ENCODE results near the gene GRXCR2. TPM values are rescaled to one million over a fixed set of nuclear protein-coding genes. Genes with fewer than 3 reads are reported as not detected.

Gene GRXCR2
- total and polyA plus RNA-seq, 2 of the 13 experiments (the other 11 are each of a cell fraction or from before 2014, with no cell fraction given): not detected

DNA sequence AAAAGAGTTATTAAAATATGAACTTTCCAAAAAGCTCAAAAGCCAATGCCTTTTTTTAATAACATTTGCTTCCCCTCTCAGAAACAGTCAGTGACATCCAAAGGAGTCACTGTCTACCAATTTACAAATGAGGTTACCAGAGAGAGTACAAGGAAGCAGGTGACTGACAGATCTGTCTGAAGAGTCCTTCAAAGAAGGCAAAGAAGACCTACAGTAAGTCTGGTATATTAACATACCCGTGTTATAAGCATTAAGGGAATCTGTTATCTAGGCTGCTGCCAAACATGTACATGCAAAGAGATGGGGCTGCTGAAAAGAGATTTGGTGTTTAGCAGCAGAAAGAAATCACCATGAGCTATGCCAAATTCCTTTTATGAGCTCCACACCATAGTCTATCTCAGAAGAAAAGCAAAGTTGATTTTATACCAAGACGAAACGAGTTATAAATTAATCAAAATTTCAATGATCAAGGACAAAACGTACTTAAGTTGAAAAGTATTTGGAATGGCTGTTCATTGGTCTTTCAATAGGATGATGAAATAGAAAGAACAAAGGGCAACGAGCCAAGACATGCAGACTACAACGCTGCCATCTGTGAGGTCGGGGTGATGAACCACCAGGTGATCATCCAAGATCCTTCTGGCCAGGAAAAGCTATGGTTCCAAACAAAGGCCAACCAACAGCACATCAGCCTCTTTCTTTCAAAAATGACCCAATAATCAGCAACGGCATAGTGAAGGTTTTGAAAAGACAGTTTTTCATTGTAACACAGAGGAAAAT lies 45.7 kb downstream of the GRXCR2 start:
- ATAC-seq (no peak), DNase-seq (ENCODE audit: low spot score) (no peak), FAIRE-seq (no peak)
- Histone ChIP-seq H3K9ac (ENCODE audit: insufficient read depth, low read depth, low read length) (no peak overlapping the region), H4K20me1 (ENCODE audit: insufficient read depth, low read length) (no peaks in the 10 kb centered on the region; the same call in 1 of the 2 replicates), H3K4me2 (ENCODE audit: low read depth, low read length) (no peak overlapping the region), H3K9me3 (ENCODE audit: low read length) (no peaks in the 10 kb centered on the region), H2AFZ (ENCODE audit: low read length) (no peak overlapping the region), H3K4me3 (replicated peaks in 1 of 3; ENCODE audit: insufficient read depth in 1 of 3, low read depth in 2 of 3, low read length in 3 of 3) (no peak overlapping the region), H3K27me3 (ENCODE audit: control insufficient read depth in 1 of 2, insufficient read depth in 2 of 2, low read length in 2 of 2) (no peaks in the 10 kb centered on the region), H3K79me2 (ENCODE audit: insufficient read depth, low read length) (peaks cover 9% of the 10 kb centered on the region), H3K27ac (ENCODE audit: extremely low read length, insufficient read depth, low read length) (no peak overlapping the region), H3K36me3 (replicated peaks in 1 of 2; ENCODE audit: control insufficient read depth in 1 of 2, insufficient read depth in 2 of 2, low read length in 2 of 2) (no peaks in the 10 kb centered on the region), H3K4me1 (ENCODE audit: insufficient read depth, low read length) (peaks cover 38% of the 10 kb centered on the region)
- in situ Hi-C loops (cut with HindIII; ENCODE audit: extremely low pct_ligation_motif_present, low pct_unique_long_range_greater_than_20kb): loop anchor here (5.0 kb wide), 1 partner anchor 125 kb away; no protein-coding TSS in a partner anchor
- WGBS (ENCODE audit: low lambda C conversion rate): 59% methylated on average over 8 of the region's 8 CpGs
- intact Hi-C loops (cut with micrococcal nuclease; ENCODE audit: unreplicated experiment): loop anchor here (5.0 kb wide), 1 partner anchor 1625 kb away; no protein-coding TSS in a partner anchor
- ChIA-PET CTCF (ENCODE audit: low intra/inter-chr PET ratio, low total read pairs) (interaction anchor here (1.3 to 2.8 kb wide), 3 partner anchors 61 to 145 kb away, joined by 3 to 25 read pairs (median 3); no protein-coding TSS in a partner anchor), POLR2A (interaction anchor here (1.8 kb wide), 1 partner anchor 8 kb away, joined by 5 read pairs; the partner anchor contains the start of gene PRELID2)
- no peak for TF ChIP-seq ZC3H13 (CRISPR knock-in tag; IDR thresholded peaks at IDR 0.05)
- no peak for TF ChIP-seq RBAK (CRISPR knock-in tag; IDR thresholded peaks at IDR 0.05)
- TF ChIP-seq ZKSCAN5 (CRISPR knock-in tag; IDR thresholded peaks at IDR 0.05): no peak
- TF ChIP-seq, protein P1, sequence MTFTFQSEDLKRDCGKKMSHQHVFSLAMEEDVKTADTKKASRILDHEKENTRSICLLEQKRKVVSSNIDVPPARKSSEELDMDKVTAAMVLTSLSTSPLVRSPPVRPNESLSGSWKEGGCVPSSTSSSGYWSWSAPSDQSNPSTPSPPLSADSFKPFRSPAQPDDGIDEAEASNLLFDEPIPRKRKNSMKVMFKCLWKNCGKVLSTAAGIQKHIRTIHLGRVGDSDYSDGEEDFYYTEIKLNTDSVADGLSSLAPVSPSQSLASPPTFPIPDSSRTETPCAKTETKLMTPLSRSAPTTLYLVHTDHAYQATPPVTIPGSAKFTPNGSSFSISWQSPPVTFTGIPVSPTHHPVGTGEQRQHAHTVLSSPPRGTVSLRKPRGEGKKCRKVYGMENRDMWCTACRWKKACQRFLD (CRISPR knock-in tag; IDR thresholded peaks at IDR 0.05; ENCODE audit: borderline replicate concordance): no peak
- 0 out of 2 replicates have a peak, but pooled peaks have one; percentile 2 for TF ChIP-seq CEBPB (IDR thresholded peaks at IDR 0.05; ENCODE audit: borderline replicate concordance, low read depth, low read length)
- BruUV-seq (replicated peaks): no TSS peak
